AG04450 (cell line): ENCODE measurements around the gene GRID1. TPM values are rescaled to one million over a fixed set of nuclear protein-coding genes. Genes with fewer than 3 reads are reported as not detected.

Experiments used
- CTCF ChIA-PET: fragments of 300-600, 350-600 bp; formaldehyde crosslinking; extraction: SDS; loops from one replicate; lab custom pipeline; 2022; ENCODE audit warnings: antibody characterized with exemption, inconsistent platforms; lab: Charles Lee
- POLR2A ChIA-PET: fragments of 350-600 bp; formaldehyde crosslinking; extraction: SDS; loops from one replicate; lab custom pipeline; 2021; ENCODE audit warnings: antibody characterized with exemption, inconsistent platforms; lab: Yijun Ruan, JAX
- DNase-seq: peaks from one replicate; pipeline ENCODE4 v3.0.0-alpha.2; 2011; ENCODE audit warnings: low read depth, low spot score
- H3K27ac ChIP-seq: one replicate; pipeline ENCODE4 v1.5.1; 2012; ENCODE audit warnings: low read depth, low read length, control low read depth
- H3K27me3 ChIP-seq: one replicate; pipeline ENCODE4 v1.6.0; 2012; ENCODE audit warnings: low read length; ENCODE audit not compliant: control insufficient read depth, insufficient read depth
- H3K4me3 ChIP-seq: 2 replicates; pipeline ENCODE4 v1.5.1; 2011; ENCODE audit warnings: mild to moderate bottlenecking, low read depth, low read length, control low read depth
- H3K9me3 ChIP-seq: 2 replicates; pipeline ENCODE4 v1.5.1; 2012; ENCODE audit warnings: low read length; ENCODE audit not compliant: control insufficient read depth, insufficient read depth
- CTCF ChIP-seq: IDR thresholded peaks from 2 replicates; pipeline ENCODE4 v1.5.1; 2011; ENCODE audit warnings: low read depth, low read length, control low read depth, inconsistent platforms
- polyA plus RNA-seq: library from polyadenylated mRNA; depleted of rRNA; stranded (reverse); fragments of >200 nt; gene quantifications from 2 replicates; pipeline ENCODE4 v1.2.3, GENCODE V29; 2011

Gene GRID1
- polyA plus RNA-seq, 1 experiment: not detected

- no peak for TF ChIP-seq CTCF
- CTCF ChIA-PET: no interaction called here
- Histone ChIP-seq H3K4me3 (no peak overlapping the region), H3K27ac (no peak overlapping the region), H3K27me3 (no peaks in the 10 kb centered on the region), H3K9me3 (peaks cover 7% of the 10 kb centered on the region)
- DNase-seq: no peak
- POLR2A ChIA-PET: no interaction called here
These were observed 365.1 kb downstream of the GRID1 start for GRCh38 chr10:86001521-86001920.

GRCh38 chr10:85997544-85997943 is 369.1 kb downstream of the GRID1 start:
- Histone ChIP-seq H3K27me3 (no peaks in the 10 kb centered on the region), H3K4me3 (no peak overlapping the region), H3K27ac (no peak overlapping the region), H3K9me3 (peaks cover 4% of the 10 kb centered on the region; the same call in 1 of the 2 replicates)
- CTCF ChIA-PET: no interaction called here
- no peak for DNase-seq
- TF ChIP-seq CTCF: no peak
- POLR2A ChIA-PET: no interaction called here

DNA sequence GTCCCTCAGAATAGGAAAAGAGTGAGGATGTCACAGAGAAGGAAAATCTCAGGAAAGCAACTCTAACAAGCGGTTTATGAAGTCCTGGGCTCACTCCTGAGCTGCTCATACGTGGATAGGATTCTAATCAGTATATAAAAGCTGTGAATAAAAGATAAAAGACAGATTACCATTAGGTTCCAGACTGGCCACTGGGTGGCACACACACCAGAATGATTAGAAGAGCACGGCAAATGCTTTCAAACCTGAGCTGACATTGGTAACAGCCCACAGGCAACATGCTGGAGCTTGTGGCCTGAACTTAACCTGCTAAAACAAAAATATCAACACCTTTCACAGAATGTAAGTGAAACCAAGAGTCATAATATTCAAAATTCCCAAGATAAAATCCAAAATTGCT is 370.8 kb downstream of the GRID1 start:
- no peak overlapping the region for H3K4me3 ChIP-seq
- CTCF ChIA-PET: interaction anchor here (0.6 to 1.3 kb wide), 3 partner anchors 380 to 382 kb away, joined by 3 to 5 read pairs (median 3); no protein-coding TSS in a partner anchor
- peak; percentile 7 for TF ChIP-seq CTCF
- no peaks in the 10 kb centered on the region for H3K27me3 ChIP-seq
- POLR2A ChIA-PET: no interaction called here
- DNase-seq: no peak
- H3K9me3 ChIP-seq: peaks cover 4% of the 10 kb centered on the region; the same call in 1 of the 2 replicates
- H3K27ac ChIP-seq: no peak overlapping the region

DNA sequence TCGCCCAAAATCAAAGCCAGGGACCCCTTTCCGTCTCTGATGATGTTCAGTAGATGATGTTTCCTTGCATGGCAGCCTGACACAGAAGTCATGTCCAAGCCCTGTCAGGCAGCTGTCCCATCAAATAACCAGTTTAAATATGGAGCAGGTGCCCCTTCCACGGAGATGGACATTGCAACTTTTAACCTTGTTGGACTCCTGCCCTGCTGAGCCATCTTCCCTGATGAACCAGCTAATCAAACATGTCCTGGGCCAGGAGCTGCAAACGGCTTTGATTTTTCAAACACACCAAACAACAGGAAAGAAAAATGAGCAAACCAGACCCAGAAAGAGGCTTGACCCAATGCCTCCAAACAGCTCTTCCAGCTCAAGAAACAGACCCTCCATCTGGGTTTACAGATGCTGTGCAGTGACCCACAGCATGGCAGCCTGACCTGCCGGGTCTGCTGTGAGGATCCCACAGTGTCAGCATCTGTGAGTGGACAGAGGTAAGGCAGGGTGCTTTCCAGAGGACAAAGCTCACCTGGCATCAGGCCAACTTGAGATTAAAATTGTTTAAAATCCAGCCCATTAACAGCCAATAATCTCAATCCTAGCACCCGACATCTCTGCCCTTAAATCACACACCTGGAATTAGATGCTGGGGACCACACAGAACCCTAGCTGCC is 372.6 kb downstream of the GRID1 start:
- Histone ChIP-seq H3K27me3 (no peaks in the 10 kb centered on the region), H3K4me3 (no peak overlapping the region), H3K9me3 (peaks cover 7% of the 10 kb centered on the region; the same call in 1 of the 2 replicates), H3K27ac (no peak overlapping the region)
- TF ChIP-seq CTCF: no peak
- POLR2A ChIA-PET: no interaction called here
- CTCF ChIA-PET: no interaction called here
- DNase-seq: no peak

DNA sequence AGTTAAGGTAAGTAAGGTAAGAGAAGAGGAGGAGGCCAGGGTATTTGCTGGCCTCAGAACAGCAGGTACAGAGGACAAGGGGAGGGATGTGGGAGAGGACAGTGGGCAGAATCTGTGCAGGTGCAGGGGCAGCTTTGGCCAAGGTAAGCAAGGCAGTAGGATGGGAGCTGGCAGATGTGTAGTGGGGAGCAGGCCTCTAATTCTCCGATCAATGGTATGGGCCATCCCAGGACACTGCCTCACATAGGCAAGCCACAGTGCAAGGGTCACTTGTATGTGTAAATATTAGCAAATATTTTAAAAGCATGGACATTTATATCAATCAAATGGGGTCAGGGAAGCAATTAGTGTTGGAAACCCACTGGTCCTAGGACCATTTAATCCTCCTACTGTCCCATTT is 373.5 kb downstream of the GRID1 start:
- no peak for DNase-seq
- H3K27me3 ChIP-seq: no peaks in the 10 kb centered on the region
- ChIA-PET CTCF (no interaction called here), POLR2A (no interaction called here)
- no peak overlapping the region for H3K27ac ChIP-seq
- H3K9me3 ChIP-seq: peaks cover 15% of the 10 kb centered on the region; the same call in 1 of the 2 replicates
- TF ChIP-seq CTCF: no peak
- H3K4me3 ChIP-seq: no peak overlapping the region
